IPS-20b (cell line): ENCODE results near the gene CFAP46.
"Not testable (repeated sequence)": the region's sequence is repeated elsewhere in the genome, so short reads cannot be mapped to it uniquely, and the experiment has no call there.

ENCODE experiments used
- H3K27ac ChIP-seq: one replicate; pipeline ENCODE4 v1.5.1; 2013; ENCODE audit warnings: low read length
- H3K27me3 ChIP-seq: 2 replicates; pipeline ENCODE4 v1.6.1; 2013; ENCODE audit warnings: mild to moderate bottlenecking, low read length, inconsistent platforms; ENCODE audit not compliant: insufficient read depth
- H3K36me3 ChIP-seq: 2 replicates; pipeline ENCODE4 v1.6.1; 2013; ENCODE audit warnings: low read depth, mild to moderate bottlenecking, inconsistent platforms, low read length, moderate library complexity; ENCODE audit not compliant: insufficient read depth
- H3K4me1 ChIP-seq: 2 replicates; pipeline ENCODE4 v1.6.1; 2013; ENCODE audit warnings: mild to moderate bottlenecking, control low read depth, inconsistent platforms, low read length, moderate library complexity; ENCODE audit not compliant: insufficient read depth
- H3K4me3 ChIP-seq: 2 replicates; pipeline ENCODE4 v1.5.1; 2013; ENCODE audit warnings: mild to moderate bottlenecking, low read length, inconsistent platforms
- H3K9ac ChIP-seq: 2 replicates; pipeline ENCODE4 v1.6.1; 2013; ENCODE audit warnings: low read depth, mild to moderate bottlenecking, inconsistent platforms, low read length, moderate library complexity
- H3K9me3 ChIP-seq: 2 replicates; pipeline ENCODE4 v1.6.1; 2013; ENCODE audit warnings: mild to moderate bottlenecking, low read depth, low read length, inconsistent platforms; ENCODE audit not compliant: insufficient read depth

CFAP46 gene

GRCh38 chr10:132780356-132780755 is 162.0 kb downstream of the CFAP46 start:
- H3K27me3 ChIP-seq: peaks cover 43% of the 10 kb centered on the region
- H3K27ac ChIP-seq: no peak overlapping the region
- no peak overlapping the region for H3K4me3 ChIP-seq
- H3K9me3 ChIP-seq: no peaks in the 10 kb centered on the region
- no peaks in the 10 kb centered on the region; the same call in 1 of the 2 replicates for H3K4me1 ChIP-seq
- no peaks in the 10 kb centered on the region for H3K36me3 ChIP-seq
- no peak overlapping the region for H3K9ac ChIP-seq

DNA sequence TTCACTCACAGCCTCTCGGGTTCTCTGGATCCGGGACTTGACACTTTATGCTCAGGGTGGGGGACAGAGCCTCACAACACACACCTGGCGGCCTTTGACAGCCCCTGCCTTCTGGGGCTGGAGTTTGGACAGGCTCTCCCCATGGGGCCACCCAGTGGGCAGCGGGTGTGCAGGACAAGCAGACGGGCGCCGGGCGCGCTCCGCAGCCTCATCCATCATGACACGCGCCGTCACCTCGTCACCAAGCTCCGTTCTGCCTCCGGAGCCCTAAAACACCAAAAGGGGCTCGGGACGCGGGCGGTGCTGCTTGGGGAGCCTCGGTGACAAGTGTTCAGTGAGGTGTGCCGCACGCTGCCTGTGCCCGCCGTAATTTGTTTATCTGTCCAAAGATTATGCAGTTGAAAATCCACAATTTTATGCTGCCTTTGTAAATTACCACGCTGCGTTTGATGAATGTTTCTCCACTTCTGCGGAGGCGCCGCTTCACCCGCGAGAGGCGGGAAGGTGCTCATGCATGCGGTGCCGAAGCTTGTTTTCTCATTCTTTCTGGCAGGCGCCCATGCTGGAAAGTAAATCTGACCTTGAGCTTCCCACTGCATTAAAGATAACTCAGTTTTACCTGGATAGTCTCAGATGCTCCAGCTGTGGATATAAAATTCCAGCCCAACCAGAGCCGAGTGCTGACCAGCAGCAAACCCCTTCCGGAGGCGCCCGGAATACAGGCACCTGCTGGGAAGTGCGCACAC is 162.6 kb downstream of the CFAP46 start:
- Histone ChIP-seq H3K9ac (no peak overlapping the region), H3K4me1 (no peaks in the 10 kb centered on the region; the same call in 1 of the 2 replicates), H3K36me3 (no peaks in the 10 kb centered on the region), H3K4me3 (no peak overlapping the region), H3K9me3 (no peaks in the 10 kb centered on the region), H3K27me3 (peaks cover 37% of the 10 kb centered on the region), H3K27ac (no peak overlapping the region)

DNA sequence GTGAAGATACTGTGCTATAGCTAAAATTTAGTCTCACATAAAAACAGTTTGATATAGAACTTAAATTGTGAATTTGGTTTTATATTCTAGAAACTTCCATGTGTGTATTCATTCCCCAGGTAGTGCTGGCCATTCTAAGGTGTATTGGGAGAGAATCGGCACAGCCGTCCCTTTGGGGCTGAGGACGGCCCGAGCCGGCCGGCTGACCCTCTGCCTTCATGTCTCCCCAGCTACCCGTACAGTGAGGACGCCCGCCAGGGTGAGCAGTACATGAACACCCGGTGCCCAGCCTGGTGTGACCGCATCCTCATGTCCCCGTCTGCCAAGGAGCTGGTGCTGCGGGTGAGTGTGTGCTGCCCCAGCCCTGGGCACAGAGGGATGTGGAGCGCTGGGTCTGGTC is 164.9 kb downstream of the CFAP46 start:
- Histone ChIP-seq H3K9me3 (no peaks in the 10 kb centered on the region), H3K27ac (no peak overlapping the region), H3K36me3 (no peaks in the 10 kb centered on the region), H3K4me3 (no peak overlapping the region), H3K9ac (no peak overlapping the region), H3K27me3 (peaks cover 14% of the 10 kb centered on the region), H3K4me1 (no peaks in the 10 kb centered on the region)

DNA sequence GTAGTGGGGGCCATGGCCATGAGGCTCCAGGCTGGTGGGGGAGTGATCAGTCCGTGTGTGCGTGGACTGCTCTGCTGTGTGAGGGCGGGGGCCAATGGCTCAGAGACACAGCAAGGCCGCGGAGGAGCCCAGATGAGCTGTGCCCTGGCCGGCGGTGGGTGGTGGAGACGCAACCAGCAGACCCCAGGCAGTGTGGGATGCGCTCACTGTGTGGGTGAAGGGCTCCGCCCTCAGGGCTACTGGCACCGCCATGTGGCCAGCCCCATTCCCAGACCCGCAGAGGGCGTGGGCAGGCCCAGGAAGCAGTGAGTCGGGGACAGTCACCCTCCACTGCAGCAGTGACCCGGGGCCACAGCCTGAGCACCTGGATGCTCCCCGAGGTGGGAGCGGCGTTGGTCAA is 165.5 kb downstream of the CFAP46 start:
- no peaks in the 10 kb centered on the region for H3K36me3 ChIP-seq
- no peak overlapping the region for H3K27ac ChIP-seq
- H3K9me3 ChIP-seq: no peaks in the 10 kb centered on the region
- H3K9ac ChIP-seq: no peak overlapping the region
- H3K27me3 ChIP-seq: peaks cover 8% of the 10 kb centered on the region
- no peaks in the 10 kb centered on the region for H3K4me1 ChIP-seq
- H3K4me3 ChIP-seq: no peak overlapping the region

DNA sequence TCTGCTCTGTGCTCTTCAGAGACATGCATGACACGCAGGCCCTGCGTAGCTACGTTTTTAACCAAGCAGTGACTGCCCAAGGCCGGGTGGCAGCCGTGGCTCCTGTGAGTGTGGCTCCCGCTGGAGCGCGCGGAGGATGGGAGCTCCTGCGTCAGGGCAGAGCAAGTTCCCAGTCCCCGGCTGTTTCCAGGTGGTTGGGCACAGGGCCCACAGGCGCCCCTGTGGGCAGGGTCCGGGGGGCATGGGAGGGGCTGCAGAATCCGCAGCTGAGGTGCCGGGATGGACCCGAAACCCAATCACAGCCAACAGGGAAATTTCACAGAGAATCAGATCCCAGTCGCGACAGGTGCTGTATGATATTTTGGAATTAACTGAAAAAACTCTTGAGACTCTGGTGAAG is 166.2 kb downstream of the CFAP46 start:
- Histone ChIP-seq H3K4me3 (no peak overlapping the region), H3K27ac (no peak overlapping the region), H3K27me3 (peaks cover 2% of the 10 kb centered on the region; the same call in 1 of the 2 replicates), H3K4me1 (no peaks in the 10 kb centered on the region), H3K9ac (no peak overlapping the region), H3K36me3 (no peaks in the 10 kb centered on the region), H3K9me3 (no peaks in the 10 kb centered on the region)

DNA sequence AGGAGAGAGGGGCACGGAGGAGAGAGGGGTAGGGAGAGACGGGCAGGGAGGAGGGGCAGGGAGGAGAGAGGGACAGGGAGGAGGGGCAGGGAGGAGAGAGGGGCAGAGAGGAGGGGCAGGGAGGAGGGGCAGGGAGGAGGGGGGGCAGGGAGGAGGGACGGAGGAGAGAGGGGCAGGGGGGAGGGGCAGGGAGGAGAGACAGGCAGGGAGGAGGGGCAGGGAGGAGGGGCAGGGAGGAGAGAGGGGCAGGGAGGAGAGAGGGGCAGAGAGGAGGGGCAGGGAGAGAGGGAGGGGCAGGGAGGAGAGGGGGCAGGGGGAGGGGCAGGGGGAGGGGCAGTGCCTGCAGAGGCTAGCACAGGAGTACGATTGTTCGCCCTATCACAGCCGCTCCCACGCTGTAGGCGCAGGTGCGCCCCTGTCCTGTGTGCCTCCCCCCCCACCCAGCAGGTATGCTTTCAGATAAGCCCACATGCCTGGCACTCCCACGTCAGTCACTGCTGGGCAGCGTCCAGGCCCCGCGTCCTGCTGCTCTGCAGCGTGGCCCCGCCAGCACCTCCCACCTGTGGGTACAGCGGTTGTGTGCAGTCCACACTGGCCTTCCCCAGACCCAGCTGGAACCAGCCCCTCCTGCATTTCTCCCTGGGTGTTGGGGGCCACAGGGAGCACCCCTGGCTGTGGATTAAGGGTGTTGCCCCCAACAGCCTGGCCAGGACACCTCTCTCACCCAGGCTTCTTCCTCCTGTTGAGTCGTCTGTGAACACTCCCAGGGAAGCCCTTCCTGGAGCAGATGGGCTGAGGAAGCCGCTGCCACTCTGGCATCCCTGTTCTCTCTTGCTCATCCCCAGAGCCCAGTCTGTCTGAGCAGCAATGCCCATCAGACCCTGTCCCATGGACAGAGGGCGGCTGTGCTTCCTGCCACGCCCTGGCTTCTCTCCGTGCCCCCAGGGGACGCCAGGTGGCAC is 167.2 kb downstream of the CFAP46 start:
- Histone ChIP-seq H3K4me3 (no peak overlapping the region), H3K27ac (no peak overlapping the region), H3K9ac (no peak overlapping the region), H3K4me1 (no peaks in the 10 kb centered on the region), H3K27me3 (no peaks in the 10 kb centered on the region), H3K9me3 (no peaks in the 10 kb centered on the region), H3K36me3 (no peaks in the 10 kb centered on the region)

DNA sequence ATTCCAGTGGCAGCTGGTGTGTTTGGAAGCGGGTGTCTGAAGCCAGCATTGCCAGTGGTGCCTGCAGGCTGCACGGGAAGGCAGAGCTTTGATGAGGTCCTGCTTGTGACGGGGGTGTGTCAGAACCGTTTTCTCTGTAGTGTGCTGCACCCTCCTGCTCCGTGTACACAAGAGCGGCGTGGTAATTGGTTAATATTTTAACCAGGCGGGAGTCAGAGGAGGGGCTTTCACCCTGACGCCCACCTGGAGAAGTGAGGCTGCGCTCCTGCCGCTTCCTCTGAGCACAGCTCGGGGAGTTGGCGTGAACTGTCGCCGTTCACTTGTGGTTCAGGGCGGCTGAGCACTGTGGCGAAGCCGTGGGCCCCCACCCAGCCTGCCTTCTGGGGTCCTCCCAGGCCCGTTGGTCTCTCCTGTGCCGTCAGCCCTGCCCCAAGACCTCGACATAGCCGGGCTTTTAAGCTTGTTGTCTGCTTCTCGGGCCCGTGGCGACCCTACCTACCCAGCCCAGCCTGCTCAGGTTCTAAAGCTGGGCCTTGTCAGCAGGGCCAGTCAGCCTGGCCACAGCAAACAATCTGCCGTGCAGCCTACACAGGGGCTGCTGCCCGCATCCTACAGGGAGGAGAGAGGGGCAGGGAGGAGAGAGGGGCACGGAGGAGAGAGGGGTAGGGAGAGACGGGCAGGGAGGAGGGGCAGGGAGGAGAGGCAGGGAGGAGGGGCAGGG is 168.0 kb downstream of the CFAP46 start:
- H3K4me1 ChIP-seq: no peaks in the 10 kb centered on the region
- no peak overlapping the region for H3K27ac ChIP-seq
- no peaks in the 10 kb centered on the region for H3K36me3 ChIP-seq
- H3K27me3 ChIP-seq: no peaks in the 10 kb centered on the region
- no peak overlapping the region for H3K9ac ChIP-seq
- H3K4me3 ChIP-seq: no peak overlapping the region
- no peaks in the 10 kb centered on the region for H3K9me3 ChIP-seq

DNA sequence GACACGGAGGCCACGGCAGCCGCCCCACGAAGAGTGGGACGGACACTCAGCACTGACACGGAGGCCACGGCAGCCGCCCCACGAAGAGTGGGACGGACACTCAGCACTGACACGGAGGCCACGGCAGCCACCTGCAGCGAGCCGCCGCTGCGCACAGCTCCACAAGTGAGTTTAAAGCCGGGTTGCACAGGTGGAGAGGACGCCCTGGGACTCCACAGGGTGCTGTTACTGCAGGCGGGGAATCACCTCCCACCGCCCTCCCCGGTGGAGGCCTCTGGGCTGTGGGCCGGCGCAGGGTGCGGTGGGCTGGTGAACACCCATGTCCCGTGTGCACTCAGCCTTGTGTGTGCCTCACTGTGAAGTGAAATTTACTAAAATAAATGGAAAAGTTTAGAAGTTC is 169.6 kb downstream of the CFAP46 start:
- not testable (repeated sequence) for H3K4me3 ChIP-seq, H3K27me3 ChIP-seq, H3K36me3 ChIP-seq, H3K9ac ChIP-seq, H3K27ac ChIP-seq, H3K9me3 ChIP-seq, H3K4me1 ChIP-seq

DNA sequence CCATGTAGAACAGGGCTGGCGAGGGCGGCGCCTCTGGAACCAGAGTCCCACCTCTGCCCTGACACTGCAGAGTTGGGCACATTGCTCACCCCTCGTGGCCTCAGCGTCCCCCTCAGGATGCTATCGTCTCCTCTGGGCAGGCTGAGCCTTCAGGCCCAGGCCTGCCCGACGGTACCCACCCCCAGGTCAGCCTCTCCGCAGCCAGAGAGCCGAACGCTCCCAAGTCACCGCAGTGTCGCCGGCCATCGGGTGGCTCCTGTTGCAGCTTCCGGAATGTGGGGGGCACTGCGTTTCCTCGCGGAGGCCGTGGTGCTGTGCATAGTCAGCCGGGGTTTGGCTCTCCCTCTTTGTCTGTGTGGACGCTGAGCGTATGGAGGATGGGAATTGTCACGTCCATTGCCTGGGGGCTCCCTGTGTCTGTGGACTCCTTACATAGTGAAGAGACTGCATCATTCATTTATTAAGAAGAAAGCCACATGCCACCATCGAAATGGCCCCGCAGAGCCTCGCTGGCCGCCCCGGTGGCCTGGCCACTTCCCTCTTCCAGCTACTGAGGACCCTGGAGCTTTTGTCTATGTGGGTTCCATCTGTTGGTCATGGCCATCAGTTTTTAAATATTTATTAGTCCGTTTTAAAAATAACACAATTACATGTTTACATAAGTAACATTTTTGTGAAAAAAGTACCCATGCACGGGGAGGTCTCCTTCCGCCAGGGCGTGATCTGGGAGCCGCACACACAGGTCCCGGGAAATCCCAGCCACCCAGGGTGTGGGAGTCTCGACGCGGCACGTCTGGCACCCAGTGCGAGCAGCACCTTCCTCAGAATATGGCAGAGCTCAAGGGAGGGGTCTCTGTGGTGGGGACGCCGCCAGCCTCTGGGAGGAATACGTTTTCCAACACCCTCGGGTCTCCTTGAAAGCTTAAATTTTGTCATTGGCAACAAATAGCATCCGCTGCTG is 172.0 kb downstream of the CFAP46 start:
- Histone ChIP-seq H3K4me3 (no peak overlapping the region), H3K27ac (no peak overlapping the region)

GRCh38 chr10:132768346-132769248 is 173.8 kb downstream of the CFAP46 start:
- H3K27ac ChIP-seq: no peak overlapping the region

More for the DNA sequence above, 172.0 kb downstream of the CFAP46 start:
- H3K27me3 ChIP-seq: no peaks in the 10 kb centered on the region
- H3K9me3 ChIP-seq: no peaks in the 10 kb centered on the region
- H3K4me1 ChIP-seq: no peaks in the 10 kb centered on the region
- H3K36me3 ChIP-seq: no peaks in the 10 kb centered on the region
- H3K9ac ChIP-seq: no peak overlapping the region

More at GRCh38 chr10:132768346-132769248, 173.8 kb downstream of the CFAP46 start:
- Histone ChIP-seq H3K36me3 (no peaks in the 10 kb centered on the region), H3K4me1 (no peaks in the 10 kb centered on the region), H3K4me3 (no peak overlapping the region), H3K9me3 (no peaks in the 10 kb centered on the region), H3K9ac (no peak overlapping the region), H3K27me3 (no peaks in the 10 kb centered on the region)
